ENCODE results near the gene NUP155. TPM values are rescaled to one million over a fixed set of nuclear protein-coding genes. Genes with fewer than 3 reads are reported as not detected.
"Not testable (repeated sequence)": the region's sequence is repeated elsewhere in the genome, so short reads cannot be mapped to it uniquely, and the experiment has no call there.

The NUP155 gene
- total and polyA plus RNA-seq, 2 of the 4 experiments (the other 2 are of a cell fraction) = 7.5 to 43.9 TPM

DNA sequence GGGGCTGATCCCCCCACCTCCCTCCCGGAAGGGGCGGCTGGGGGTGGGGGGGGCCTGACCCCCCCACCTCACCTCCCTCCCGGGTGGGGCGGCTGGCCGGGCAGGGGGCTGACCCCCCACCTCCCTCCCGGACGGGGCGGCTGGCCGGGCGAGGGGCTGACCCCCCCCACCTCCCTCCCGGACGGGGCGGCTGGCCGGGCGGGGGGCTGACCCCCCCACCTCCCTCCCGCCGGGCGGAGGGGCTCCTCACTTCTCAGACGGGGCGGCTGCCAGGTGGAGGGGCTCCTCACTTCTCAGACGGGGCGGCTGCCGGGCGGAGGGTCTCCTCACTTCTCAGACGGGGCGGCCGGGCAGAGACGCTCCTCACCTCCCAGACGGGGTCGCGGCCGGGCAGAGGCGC, 44.5 kb upstream of the NUP155 start:
- H4K91ac ChIP-seq (ENCODE audit: insufficient read depth, low read depth, low read length); POLR2A ChIA-PET (ENCODE audit: unreplicated experiment); H4K5ac ChIP-seq (ENCODE audit: low read depth, low read length); H3K4me3 ChIP-seq (ENCODE audit: insufficient read depth, low read depth, low read length); H3K9ac ChIP-seq (ENCODE audit: low read depth, low read length); H4K8ac ChIP-seq (ENCODE audit: low read depth in 2 of 2, low read length in 2 of 2); H3K9me3 ChIP-seq (ENCODE audit: control insufficient read depth, insufficient read depth, low read length); H3K36me3 ChIP-seq (ENCODE audit: control insufficient read depth, insufficient read depth, low read length); H2BK5ac ChIP-seq (ENCODE audit: low read depth, low read length, poor library complexity, severe bottlenecking); intact Hi-C loops (cut with micrococcal nuclease); H3K79me1 ChIP-seq (ENCODE audit: low read depth in 1 of 2, low read length in 2 of 2); H2AFZ ChIP-seq (replicated peaks; ENCODE audit: low read length, poor library complexity); H4K20me1 ChIP-seq (ENCODE audit: insufficient read depth, low read length); H3K18ac ChIP-seq (ENCODE audit: low read depth, low read length); H3K27ac ChIP-seq (ENCODE audit: insufficient read depth, low read length); DNase-seq; H3K23ac ChIP-seq (ENCODE audit: low read depth, low read length); CTCF ChIA-PET; ATAC-seq (ENCODE audit: low read depth); H3K4me1 ChIP-seq (ENCODE audit: control insufficient read depth, insufficient read depth, low read length); H3K9me1 ChIP-seq (ENCODE audit: insufficient read depth, low read length); H3K56ac ChIP-seq (ENCODE audit: extremely low read depth, insufficient read depth, low read length); H2BK120ac ChIP-seq (ENCODE audit: low read depth, low read length); H2BK15ac ChIP-seq (ENCODE audit: low read depth, low read length); H3K14ac ChIP-seq (replicated peaks; ENCODE audit: low read depth, low read length); H2AK5ac ChIP-seq (ENCODE audit: low read depth, low read length); H2BK20ac ChIP-seq (ENCODE audit: low read depth, low read length); H3K4me2 ChIP-seq (ENCODE audit: low read depth, low read length); H3K27me3 ChIP-seq (ENCODE audit: control insufficient read depth, insufficient read depth, low read length); H3K4ac ChIP-seq (ENCODE audit: low read depth, low read length); BruUV-seq (replicated peaks); H2AK9ac ChIP-seq (replicated peaks; ENCODE audit: low read depth, low read length, poor library complexity): not testable (repeated sequence)
- no CpG with 5 or more reads among the region's 33 CpGs for WGBS, 2 experiments (ENCODE audit: extremely low coverage in 2 of 2, insufficient read length in 1 of 2)
- dilution Hi-C loops (cut with HindIII; ENCODE audit: low sequenced_read_pairs, unreplicated experiment) (loop anchor here (25.0 kb wide), 1 partner anchor 772 kb away; no protein-coding TSS in a partner anchor), in situ Hi-C loops (cut with MboI; ENCODE audit: low sequenced_read_pairs) (loop anchor here (10.0 kb wide), 1 partner anchor 409 kb away; no protein-coding TSS in a partner anchor)

All from IMR-90 (cell line).